Stimulated activated CD8-positive, alpha-beta memory T cell treated with anti-CD3 and anti-CD28 coated beads, Interleukin-2, amount 100 ng/mL, for 1 hour (primary cell): ENCODE results near the gene DNAI2.

ENCODE experiments used
- DNase-seq, 2 donors: peaks; one replicate each; pipeline ENCODE4 v3.0.0-alpha.2; 2020; ENCODE audit warnings: low read depth in 2 of 2

DNAI2 gene

DNA sequence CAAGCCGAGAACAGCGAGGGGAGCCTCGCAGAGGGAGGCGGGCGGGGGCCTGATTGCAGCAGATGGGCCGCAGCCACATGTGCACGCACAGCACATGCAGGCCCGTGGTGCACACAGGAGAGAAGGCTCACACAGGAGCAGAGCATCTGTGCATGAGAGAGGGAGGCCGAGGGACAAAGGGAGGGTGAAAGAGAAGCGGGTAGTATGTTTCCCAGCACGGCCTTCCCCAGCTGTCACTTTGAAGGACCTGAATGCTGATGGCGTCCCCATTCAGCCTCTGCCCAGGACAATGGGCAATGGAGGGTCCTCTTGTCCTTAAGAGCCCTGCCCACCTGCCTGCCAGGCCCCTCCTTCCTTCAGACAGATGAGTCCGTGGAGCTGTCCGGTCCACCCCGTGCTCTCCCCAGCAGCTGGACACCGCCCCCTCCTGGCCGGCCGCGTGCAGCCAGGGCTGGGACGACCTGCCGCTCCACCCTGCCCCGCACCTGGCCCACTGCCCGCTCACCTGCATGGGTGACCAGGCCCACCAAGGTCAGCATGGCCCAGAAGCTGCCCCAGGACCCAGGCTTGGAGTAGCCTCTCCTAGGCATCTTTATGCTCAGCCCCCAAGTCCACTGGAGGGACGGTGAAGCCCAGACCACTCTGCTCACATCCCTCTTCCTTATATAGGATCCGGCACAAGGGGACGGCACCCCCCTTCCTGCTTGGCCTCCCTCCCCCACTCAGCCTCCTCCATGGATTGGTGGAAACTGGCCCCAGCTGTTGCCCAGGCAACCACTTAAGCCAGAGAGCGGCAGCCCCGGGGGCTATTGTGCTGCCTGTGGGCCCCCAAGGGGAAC is 87.4 kb downstream of the DNAI2 start, which contains the start of gene BTBD17:
BTBD17 (minus strand) TSS at position 639 of the 839 bp plus-strand sequence; CDS start at position 590, 49 bp downstream.
- no peak for DNase-seq

DNA sequence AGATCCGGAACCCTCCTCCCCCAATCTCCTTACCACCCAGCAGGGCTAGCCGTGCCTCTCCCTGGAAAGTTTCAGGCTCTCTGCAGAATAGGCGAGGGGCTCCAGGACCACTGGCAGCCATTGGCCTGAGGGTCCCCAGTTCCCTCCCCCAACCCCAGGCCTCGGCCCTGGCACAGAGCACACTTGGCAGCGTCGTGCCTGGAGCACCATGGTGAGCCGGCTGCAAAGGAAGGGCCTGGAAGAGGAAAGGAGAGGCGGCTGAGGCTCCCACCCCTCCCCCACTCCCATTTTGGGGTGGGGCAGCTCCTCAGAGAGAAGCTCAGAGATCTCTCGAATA is 88.0 kb downstream of the DNAI2 start:
- no peak for DNase-seq

DNA sequence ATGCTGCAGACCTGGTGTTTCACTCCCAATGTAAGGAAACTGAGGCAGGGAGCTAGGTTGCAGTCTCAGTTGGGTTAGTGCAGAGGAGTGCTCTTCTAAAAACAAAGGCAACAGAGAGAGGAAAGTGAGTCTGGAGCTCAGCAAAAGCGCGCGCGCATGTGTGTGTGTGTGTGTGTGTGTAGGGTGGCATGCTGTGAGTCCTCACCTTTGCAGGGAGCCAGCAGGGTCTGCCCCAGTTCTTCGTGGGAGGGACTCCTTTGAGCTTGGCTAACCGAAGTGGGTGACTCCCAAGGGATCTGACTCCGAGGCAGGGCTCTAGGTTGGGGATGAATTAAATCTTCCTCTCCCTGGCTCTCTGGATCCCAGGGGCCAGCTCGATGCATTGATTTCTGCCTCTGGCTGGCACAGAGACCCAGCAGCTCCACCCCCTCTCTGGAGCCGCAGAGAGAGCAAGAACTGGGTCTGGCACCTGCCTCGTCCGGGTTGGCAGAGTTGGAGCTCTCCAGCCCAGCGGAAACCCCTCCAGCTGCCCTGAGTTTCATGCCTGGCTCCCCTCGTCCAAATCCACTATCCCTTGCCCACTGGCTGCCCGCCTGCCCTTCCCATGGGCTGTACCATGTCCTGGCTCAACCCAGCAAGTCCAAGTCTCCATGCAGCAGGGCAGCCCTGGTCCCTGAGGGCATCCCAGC is 88.9 kb downstream of the DNAI2 start:
- DNase-seq, result no peak
